HG03378 (cell line): ENCODE measurements around the gene MPP3.
"Not testable (repeated sequence)": the region's sequence is repeated elsewhere in the genome, so short reads cannot be mapped to it uniquely, and the experiment has no call there.

Experiments used
- ATAC-seq: cut with Tn5 transposase; IDR thresholded peaks from one replicate; pipeline ENCODE4 v1.9.1; 2021; ENCODE audit warnings: mild to moderate bottlenecking, moderate library complexity; ENCODE audit not compliant: unreplicated experiment

Gene MPP3

GRCh38 chr17:43860927-43861622, 28.1 kb upstream of the MPP3 start:
- ATAC-seq, result no peak

DNA sequence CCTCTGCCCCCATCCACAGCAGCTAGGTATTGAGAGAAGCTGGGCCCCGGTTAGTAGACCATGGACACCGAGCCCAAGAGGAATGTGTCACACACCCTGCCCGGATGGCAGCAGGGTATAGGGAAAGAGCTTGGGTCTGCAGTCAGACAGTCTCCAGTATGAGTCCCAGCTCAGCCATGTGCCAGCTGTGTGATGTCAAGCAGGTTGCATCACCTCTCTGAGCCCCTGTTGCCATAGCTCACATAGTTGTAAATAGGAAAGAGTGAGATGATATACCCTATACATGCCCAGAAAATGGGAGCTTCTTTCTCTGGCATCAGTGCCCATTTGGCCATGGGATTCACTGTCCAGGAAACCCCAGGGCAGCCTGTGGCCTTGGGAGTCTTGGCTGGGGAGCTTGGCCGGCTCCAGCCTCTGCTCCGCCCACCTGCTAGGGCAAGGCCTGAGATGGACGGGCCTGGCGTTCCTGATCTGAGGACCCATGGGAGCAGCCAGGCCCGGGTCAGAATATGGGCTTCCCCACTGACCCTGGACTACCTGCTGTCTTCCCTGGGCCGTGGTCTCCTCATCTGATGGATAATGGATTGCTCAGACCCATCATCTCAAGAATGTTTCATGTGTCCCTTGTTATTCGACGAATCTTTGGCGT, 27.3 kb upstream of the MPP3 start:
- ATAC-seq, result no peak

GRCh38 chr17:43857957-43858600, 25.1 kb upstream of the MPP3 start:
- no peak for ATAC-seq

DNA sequence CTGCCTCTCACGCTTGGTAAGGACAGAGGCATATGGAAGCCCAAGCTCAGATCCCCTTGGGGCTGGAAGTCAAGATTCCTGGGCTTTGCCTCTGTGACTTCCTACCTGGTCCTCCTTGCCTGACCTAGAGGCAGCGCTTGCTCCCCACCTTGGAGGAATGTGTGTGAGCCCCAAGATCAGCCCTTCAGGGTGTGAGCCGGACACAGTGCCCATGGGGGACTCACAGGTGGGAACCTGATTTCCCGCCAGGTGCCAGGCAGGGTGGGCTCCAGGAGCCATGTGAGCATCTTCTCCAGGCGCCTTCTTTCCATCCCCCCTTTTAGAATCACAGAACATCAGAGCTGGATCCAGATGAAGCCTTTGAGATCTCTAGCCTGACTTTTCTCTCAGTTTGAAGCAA, 24.2 kb upstream of the MPP3 start:
- no peak for ATAC-seq

- ATAC-seq, result no peak
These were observed 23.2 kb upstream of the MPP3 start for GRCh38 chr17:43856141-43856540.

- ATAC-seq, result no peak
These were observed 22.1 kb upstream of the MPP3 start for GRCh38 chr17:43855061-43855460.

DNA sequence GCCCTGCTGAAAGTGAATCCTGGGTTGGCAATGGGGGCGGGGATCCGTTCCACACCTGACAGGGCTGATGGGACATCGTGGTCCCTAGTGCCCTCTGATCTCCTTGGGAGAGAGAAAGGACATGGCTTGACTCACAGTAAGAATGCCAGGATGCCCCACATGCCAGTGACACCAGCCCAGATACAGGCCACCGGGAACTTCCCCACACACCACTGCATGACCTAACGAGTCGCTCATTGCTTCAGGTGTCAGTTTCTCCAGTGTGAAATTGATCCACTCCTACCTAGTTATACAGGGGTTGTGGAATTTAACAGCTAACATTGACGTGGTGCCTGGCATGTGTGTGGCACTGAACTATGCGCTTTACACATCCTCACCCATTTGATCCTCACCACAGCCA, 21.6 kb upstream of the MPP3 start:
- no peak for ATAC-seq

GRCh38 chr17:43853546-43853945, 20.6 kb upstream of the MPP3 start:
- ATAC-seq, result no peak

- ATAC-seq, result no peak
These were observed 19.6 kb upstream of the MPP3 start for GRCh38 chr17:43852571-43852970.

DNA sequence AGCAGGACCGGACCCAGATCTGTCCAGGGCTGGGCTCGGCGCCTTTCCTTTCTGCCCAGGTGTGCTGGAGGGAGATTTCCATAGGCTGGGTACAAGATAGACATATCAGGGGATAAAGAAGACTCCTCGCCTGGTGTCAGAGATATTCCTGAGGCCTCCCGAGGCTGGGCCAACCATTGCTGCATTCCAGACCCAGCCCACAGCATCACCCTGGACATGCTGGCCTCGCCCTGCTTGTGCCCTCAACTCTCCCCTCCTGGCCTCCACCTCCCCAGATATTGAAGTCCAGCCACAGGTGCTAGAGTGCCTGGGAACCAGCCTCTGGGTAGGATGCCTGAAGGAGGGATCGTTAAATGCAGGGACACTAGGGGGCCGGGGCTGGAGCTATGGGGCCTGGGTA, 16.2 kb upstream of the MPP3 start:
- ATAC-seq, result no peak

DNA sequence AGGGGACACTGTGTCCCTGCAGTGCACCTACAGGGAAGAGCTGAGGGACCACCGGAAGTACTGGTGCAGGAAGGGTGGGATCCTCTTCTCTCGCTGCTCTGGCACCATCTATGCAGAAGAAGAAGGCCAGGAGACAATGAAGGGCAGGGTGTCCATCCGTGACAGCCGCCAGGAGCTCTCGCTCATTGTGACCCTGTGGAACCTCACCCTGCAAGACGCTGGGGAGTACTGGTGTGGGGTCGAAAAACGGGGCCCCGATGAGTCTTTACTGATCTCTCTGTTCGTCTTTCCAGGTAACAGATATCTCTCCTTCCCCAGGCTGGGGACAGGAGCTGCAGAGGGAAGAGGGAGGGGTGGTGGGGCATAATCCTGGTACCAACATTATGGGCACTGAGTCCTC, 15.7 kb upstream of the MPP3 start:
- ATAC-seq, result no peak

- ATAC-seq, result no peak
These were observed 14.0 kb upstream of the MPP3 start, which contains the start of gene CD300LG for GRCh38 chr17:43846963-43847371. Gene CD300LG (plus strand): TSS chr17:43847176. CDS start chr17:43847217, 41 bp downstream.

DNA sequence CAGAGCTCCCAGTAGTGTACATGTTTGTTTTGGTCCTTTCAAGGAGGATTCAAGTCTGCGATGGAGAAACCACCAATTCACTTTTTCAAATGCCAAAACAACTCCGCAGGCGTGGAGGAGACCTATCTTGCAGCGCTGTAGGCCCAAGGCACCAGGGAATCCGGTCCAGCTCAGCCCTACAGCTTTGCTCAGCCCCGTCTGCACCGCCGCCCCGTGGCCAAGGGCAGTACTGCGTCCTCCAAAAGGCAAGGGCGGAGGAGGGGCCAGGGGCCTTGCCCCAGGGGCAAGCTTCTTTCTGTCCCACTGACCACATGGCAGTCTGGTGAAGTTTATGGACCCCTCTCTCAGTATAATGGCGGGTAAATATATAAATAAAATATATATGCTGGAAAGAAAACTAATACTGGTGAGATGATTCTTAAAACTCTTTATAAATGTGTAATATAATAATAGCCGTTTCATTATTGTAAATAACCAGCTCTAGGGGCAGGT, 13.3 kb upstream of the MPP3 start:
- ATAC-seq, result no peak

DNA sequence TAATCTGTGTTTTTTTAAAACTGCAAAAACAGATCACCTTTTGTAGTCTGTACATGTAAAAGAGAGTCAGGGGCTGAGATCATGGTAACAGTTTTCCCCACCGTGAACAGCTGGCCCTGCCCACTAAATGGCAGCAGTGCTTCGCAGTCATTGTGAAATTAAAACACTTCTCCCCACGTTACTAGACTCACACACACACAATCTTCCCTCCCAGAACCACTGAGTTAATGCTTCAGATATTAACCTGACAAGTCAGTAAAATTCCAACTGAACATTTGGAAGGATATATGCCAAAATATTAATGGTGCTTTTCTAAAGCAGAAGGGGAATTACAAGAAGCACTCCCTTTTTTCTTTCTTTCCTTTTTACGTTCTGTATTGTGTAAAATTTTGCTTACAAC, 12.8 kb upstream of the MPP3 start:
- ATAC-seq, result no peak

- ATAC-seq, result no peak
These were observed 11.3 kb upstream of the MPP3 start for GRCh38 chr17:43844241-43844640.

GRCh38 chr17:43842975-43843325, 10.0 kb upstream of the MPP3 start:
- ATAC-seq, result no peak

- not testable (repeated sequence) for ATAC-seq
These were observed 9.4 kb upstream of the MPP3 start for GRCh38 chr17:43842091-43842974.

DNA sequence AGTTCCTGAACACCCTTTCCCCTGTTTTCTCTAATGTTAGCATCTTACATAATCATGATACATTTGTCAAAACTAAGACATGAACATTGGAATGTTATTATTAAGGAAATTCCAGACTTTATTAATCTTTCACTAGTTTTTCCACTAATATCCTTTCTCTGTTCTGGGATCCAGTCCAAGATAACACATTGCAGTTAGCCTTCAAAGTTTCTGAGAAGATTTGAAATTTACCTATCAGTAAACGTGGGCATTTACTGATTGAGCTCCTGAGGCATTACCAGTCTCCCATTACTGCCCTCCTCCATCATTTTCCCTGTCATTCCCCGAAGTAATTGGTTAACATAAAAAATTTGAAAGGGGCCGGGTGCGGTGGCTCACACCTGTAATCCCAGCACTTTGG, 8.3 kb upstream of the MPP3 start:
- ATAC-seq, result no peak

GRCh38 chr17:43840814-43841213, 7.9 kb upstream of the MPP3 start:
- no peak for ATAC-seq

GRCh38 chr17:43839670-43840108, 6.7 kb upstream of the MPP3 start:
- no peak for ATAC-seq

- no peak for ATAC-seq
These were observed 1.2 kb upstream of the MPP3 start for GRCh38 chr17:43834106-43834505.
